HUDEP-2 (cell line): Measurements from ENCODE around the gene YWHAE.
A peak's percentile ranks its signal among the peaks of the same experiment; 100 is the strongest.
"Not testable (repeated sequence)": the region's sequence is repeated elsewhere in the genome, so short reads cannot be mapped to it uniquely, and the experiment has no call there.

Experiments
- DNase-seq, 76 experiments: peaks; one replicate each; lab custom pipeline; 2025; ENCODE audit not compliant: unreplicated experiment in 76 of 76; lab: John Stamatoyannopoulos, UW

Gene YWHAE

DNA sequence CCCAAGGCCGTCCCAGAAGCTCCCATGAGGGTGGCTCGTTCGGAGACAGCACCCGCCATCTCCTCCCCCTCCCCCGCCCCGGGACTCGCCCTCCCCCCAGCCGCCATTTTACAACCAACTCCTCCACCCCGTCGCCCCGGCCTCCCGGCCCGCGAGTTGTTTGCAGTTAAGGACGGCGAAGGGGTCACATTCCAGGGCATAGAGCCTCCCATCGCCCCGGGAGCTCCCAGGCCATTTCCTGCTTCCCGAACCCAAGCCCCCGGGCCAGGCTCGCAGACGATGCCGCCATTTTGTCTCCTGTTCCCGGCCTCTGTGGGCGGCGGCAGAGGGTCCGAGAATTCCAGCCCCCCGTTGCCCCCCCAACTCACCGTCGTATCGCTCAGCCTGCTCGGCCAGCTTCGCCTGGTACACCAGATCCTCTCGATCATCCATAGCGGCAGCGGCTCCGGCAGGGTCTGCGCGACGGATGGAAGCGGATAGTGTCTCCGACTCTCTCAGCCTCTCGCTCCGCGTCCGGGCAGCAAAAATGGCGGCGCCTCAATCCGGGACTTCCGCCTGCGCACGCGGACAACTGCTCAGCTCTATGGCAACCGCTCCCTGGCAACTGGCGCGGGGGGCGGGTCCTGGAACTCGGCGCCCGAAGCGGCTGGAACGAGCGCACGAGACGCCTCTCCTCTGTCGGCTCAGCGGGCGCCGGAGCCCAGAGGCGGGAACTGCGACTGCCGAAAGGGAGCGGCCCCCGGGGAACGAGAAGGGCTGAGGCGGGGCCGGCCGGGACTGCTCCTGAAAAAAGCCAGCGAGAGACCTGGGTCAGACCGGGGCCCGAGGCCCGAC, at the start of gene YWHAE:
Gene YWHAE, minus strand, starts transcription at position 544 of the 834 bp plus-strand sequence. Its CDS starts 112 bp downstream, at position 432.
- peak; percentile 14 to 97 (median 94) for DNase-seq

DNA sequence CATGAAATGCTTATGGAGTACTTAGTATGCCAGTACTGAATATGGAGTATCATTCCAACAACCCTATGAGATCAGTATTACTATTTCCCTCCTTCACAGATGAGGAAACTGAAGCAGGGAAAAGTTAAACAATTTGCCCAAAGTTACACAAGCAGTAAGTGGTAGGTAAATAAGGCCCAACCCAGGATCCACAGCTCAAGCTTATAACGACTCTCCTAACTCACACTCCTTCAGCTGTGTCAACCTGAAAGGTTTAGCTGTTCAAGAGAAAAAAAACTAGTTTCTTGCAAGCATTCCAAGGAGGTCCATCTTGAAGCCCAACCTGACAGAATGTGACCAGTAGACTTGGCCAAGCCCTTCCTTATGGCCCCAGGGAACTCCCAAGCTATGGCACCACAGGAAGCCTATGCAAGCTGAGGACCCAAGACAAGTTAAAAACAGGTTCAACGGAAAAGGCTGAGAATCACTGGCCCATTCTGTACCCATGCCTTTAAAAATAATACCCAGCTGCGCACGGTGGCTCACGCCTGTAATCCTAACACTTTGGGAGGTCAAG, 49.5 kb upstream of the YWHAE start:
- DNase-seq: no peak

DNA sequence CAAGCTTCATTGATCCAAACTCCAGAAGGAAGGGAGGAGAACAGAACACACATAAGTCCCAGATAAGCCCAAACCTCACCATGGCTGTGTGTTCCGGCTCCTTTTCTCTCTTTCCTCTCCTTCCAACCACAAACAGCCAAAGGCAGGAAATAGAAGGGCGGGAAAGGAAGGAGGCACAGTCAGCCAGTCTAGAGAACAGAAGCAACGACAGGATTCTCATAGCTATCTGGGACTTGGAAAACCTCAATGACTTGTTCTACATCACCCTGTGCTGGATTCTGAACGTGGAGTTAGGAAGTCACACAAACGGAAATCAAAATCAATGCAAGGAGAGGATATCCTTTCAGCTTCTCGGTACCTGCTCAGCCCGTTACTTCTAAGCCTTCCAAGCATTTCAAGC, 47.0 kb upstream of the YWHAE start:
- no peak for DNase-seq

- DNase-seq: no peak
These were observed 46.2 kb upstream of the YWHAE start for GRCh38 chr17:1446201-1446600.

DNA sequence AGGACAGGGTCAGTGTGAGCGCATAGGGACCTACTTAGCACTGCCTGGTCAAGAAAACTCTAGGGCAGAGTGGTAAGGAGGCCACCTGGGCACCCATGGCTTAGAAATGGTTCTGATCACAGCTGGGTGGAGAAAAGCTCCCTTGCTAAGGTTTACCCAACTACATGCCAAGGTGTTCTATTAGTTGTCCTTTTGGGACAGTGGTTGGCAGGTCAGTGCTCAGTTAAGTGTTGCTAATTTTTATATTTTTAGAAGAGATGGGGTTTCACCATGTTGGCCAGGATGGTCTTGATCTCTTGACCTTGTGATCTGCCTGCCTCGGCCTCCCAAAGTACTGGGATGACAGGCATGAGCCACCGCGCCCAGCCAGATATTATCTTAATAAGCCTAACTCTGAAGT, 45.7 kb upstream of the YWHAE start:
- not testable (repeated sequence) for DNase-seq

GRCh38 chr17:1442721-1443120, 42.7 kb upstream of the YWHAE start:
- DNase-seq: not testable (repeated sequence)

- no peak for DNase-seq
These were observed 42.2 kb upstream of the YWHAE start for GRCh38 chr17:1442187-1442586.

GRCh38 chr17:1440921-1441320, 40.9 kb upstream of the YWHAE start:
- no peak for DNase-seq

- DNase-seq: peak in 27 of 76 experiments; percentile 5 to 47 (median 19)
These were observed 38.6 kb upstream of the YWHAE start for GRCh38 chr17:1438593-1439083.

DNA sequence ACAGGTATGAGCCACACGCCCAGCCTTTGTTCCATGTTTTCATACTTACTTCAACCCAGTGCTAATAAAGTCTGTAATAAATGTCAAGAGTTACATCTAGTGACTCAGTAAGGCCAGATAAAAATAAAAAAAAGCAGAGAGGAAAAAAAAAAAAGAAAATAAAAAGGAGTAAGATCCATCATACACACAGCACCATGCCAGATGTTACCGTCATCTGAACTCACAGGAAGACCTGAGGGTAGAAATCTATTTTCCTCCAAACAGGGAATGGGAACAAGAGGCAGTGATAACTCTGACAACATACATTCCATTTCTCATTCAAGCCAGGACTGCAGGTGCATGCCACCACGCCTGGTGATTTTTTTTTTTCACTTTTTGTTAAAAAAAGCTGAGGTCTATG, 35.3 kb upstream of the YWHAE start:
- DNase-seq: no peak

DNA sequence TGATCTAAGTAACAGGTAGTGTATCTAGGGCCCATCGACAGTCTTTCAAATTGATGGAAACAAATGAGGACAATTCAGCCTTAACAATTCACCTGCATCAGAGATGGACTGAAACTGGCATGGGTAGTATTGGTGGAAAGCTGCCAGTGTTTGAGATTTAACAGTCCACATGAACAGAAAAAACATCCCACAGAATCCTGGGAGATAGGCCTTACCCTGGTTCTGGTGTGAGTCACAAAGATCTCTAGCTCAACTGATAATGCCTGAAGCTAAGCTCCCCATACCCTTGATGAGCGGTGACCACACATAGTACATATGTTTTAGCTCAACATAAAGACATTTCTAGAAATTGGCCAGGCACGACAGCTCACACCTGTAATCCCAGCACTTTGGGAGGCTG, 34.1 kb upstream of the YWHAE start:
- no peak for DNase-seq

GRCh38 chr17:1431631-1432104, 31.6 kb upstream of the YWHAE start:
- DNase-seq: no peak

DNA sequence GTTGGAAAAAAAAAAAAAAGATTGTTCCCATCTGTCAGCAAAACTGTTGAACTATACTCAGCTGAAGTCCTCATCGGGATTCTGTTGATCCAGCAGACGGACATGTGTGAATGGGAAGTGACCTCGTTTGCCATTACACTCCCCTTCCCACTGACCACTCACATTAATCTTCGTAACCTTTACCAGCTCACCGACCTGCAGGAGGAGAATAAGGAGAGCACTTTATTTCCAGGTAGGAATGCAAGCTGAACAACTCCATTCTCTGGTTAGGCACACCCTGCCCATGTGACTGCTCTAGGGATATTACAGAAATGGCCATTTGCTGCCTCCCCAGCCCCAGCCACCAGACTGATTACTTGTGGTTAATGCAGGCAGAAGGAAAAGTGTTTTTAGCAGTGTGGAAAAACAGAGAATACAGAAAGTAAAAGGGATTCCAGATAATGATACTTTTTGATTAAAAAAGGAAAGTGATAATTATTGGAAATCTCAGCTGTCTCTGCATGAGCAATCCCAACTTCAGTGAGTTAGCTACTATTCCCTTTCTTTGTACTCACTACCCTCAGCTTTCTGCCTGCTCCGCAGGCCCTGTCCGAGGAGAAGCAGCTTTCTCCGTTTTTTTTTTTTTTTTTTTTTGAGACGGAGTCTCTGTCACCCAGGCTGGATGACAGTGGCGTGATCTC, 23.6 kb upstream of the YWHAE start:
- DNase-seq: no peak

GRCh38 chr17:1422885-1423284, 22.9 kb upstream of the YWHAE start:
- DNase-seq: no peak

- DNase-seq: no peak
These were observed 21.4 kb upstream of the YWHAE start for GRCh38 chr17:1421470-1421869.

GRCh38 chr17:1420981-1421380, 21.0 kb upstream of the YWHAE start:
- no peak for DNase-seq

GRCh38 chr17:1420163-1420562, 20.1 kb upstream of the YWHAE start:
- no peak for DNase-seq

DNA sequence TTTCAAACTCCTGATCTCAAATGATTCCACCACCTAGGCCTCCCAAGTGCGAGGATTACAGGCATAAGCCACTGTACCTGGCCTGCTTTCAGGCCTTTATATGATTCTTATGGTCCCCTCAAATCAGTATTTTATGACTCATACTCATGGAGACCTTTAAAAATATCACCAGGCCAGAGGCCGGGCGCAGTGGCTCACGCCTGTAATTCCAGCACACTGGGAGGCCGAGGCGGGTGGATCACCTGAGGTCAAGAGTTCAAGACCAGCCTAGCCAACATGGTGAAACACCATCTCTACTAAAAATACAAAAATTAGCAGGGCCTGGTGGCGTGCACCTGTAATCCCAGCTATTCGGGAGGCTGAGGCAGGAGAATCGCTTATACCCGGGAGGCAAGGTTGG, 18.5 kb upstream of the YWHAE start:
- DNase-seq: not testable (repeated sequence)

GRCh38 chr17:1416414-1416813, 16.4 kb upstream of the YWHAE start:
- no peak for DNase-seq

DNA sequence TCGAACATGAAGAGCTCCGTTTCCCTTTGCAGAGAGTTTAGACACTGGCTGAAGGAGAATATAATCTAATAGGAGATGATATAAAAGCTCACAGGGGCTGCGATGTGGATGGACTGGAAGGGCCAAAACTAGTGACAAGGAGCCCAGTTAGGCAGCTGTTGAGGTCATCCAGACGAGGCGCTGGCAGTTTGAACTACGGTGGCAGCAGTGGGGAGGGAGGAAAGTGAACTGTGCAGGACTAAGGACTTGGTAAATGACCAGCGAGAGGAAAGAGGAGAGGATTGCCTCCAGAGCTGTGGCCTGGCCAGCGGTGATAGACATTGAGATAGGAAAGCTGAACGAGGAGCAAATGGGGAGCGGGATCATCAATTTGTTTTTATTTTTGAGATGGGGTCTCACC, 14.6 kb upstream of the YWHAE start:
- DNase-seq: no peak

DNA sequence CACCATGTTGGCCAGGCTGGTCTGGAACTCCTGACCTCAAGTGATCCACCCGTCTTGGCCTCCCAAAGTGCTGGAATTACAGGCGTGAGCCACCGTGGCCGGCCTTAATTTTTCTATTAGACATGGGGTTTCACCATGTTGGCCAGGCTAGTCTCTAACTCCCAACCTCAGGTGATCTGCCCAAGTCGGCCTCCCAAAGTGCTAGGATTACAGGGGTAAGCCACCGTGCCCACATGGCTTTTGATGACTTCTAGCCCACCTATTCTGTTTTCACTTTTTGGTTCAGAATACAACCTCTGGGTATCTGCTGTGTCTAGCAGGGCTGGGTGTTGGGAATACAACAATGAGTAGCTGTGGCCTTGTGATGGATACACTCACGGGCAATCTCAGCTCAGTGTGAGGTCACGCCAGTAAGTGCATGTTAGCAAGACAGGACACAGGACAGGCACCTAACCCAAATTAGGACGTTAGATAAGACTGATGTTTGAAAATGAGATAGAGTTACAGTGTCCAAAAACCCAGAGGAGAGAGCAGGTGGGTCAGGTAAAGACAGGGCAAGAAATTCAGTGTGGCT, 14.1 kb upstream of the YWHAE start:
- no peak for DNase-seq
